Nephron (organoid): ENCODE data around the gene KIAA1671.
A peak's percentile ranks its signal among the peaks of the same experiment; 100 is the strongest.

Experiments used
- H3K27ac Mint-ChIP-seq, 3 experiments: 2 replicates each; pipeline ENCODE4 v1.8.0; 2020; ENCODE audit warnings: mixed read lengths in 3 of 3, mild to moderate bottlenecking in 2 of 3, moderate library complexity in 1 of 3
- H3K27me3 Mint-ChIP-seq: 2 replicates; pipeline ENCODE4 v1.8.0; 2021; ENCODE audit warnings: low read depth, mild to moderate bottlenecking, moderate library complexity, mixed read lengths
- H3K36me3 Mint-ChIP-seq: 2 replicates; pipeline ENCODE4 v1.8.0; 2020; ENCODE audit warnings: low read depth, mixed read lengths
- H3K4me1 Mint-ChIP-seq: 2 replicates; pipeline ENCODE4 v1.8.0; 2020; ENCODE audit warnings: mixed read lengths
- H3K4me3 Mint-ChIP-seq, 3 experiments: 2 replicates each; pipeline ENCODE4 v1.8.0; 2020; ENCODE audit warnings: mild to moderate bottlenecking in 3 of 3, mixed read lengths in 3 of 3, moderate library complexity in 2 of 3
- H3K9me3 Mint-ChIP-seq: 2 replicates; pipeline ENCODE4 v1.8.0; 2020; ENCODE audit warnings: mixed read lengths
- CTCF ChIP-seq, 3 experiments: fragments of 200-600 bp; sonication (generic); IDR thresholded peaks; one replicate each; pipeline ENCODE4 v1.5.0; 2021; ENCODE audit warnings: antibody characterized with exemption in 3 of 3; ENCODE audit not compliant: unreplicated experiment in 3 of 3

KIAA1671 gene

GRCh38 chr22:24938741-24939341 lies 13.7 kb upstream of the KIAA1671 start:
- H3K27ac Mint-ChIP-seq, result no peak overlapping the region
- no peaks in the 10 kb centered on the region for H3K36me3 Mint-ChIP-seq
- TF ChIP-seq CTCF (IDR thresholded peaks at IDR 0.05; ENCODE audit: unreplicated experiment in 3 of 3), result peak; percentile 72 to 75 (median 75)
- no peak overlapping the region for H3K4me3 Mint-ChIP-seq
- H3K4me1 Mint-ChIP-seq, result no peaks in the 10 kb centered on the region
- H3K27me3 Mint-ChIP-seq, result peaks cover 11% of the 10 kb centered on the region
- no peaks in the 10 kb centered on the region for H3K9me3 Mint-ChIP-seq

- Mint-ChIP-seq H3K4me1 (no peaks in the 10 kb centered on the region), H3K36me3 (no peaks in the 10 kb centered on the region), H3K9me3 (no peaks in the 10 kb centered on the region), H3K27ac (no peak overlapping the region), H3K4me3 (no peak overlapping the region), H3K27me3 (peaks cover 15% of the 10 kb centered on the region)
- TF ChIP-seq CTCF (IDR thresholded peaks at IDR 0.05; ENCODE audit: unreplicated experiment in 3 of 3), result no peak
Observed at GRCh38 chr22:24942301-24942700, 10.2 kb upstream of the KIAA1671 start.

GRCh38 chr22:24944217-24944937 lies 8.1 kb upstream of the KIAA1671 start:
- no peaks in the 10 kb centered on the region for H3K4me1 Mint-ChIP-seq
- no peaks in the 10 kb centered on the region for H3K36me3 Mint-ChIP-seq
- no peaks in the 10 kb centered on the region for H3K9me3 Mint-ChIP-seq
- H3K27me3 Mint-ChIP-seq, result peaks cover 14% of the 10 kb centered on the region
- H3K27ac Mint-ChIP-seq, result no peak overlapping the region
- no peak overlapping the region for H3K4me3 Mint-ChIP-seq
- TF ChIP-seq CTCF (IDR thresholded peaks at IDR 0.05; ENCODE audit: unreplicated experiment in 3 of 3), result no peak

GRCh38 chr22:24945430-24945829 lies 7.1 kb upstream of the KIAA1671 start:
- TF ChIP-seq CTCF (IDR thresholded peaks at IDR 0.05; ENCODE audit: unreplicated experiment in 3 of 3), result no peak
- no peaks in the 10 kb centered on the region for H3K36me3 Mint-ChIP-seq
- no peak overlapping the region for H3K4me3 Mint-ChIP-seq
- no peak overlapping the region for H3K27ac Mint-ChIP-seq
- H3K27me3 Mint-ChIP-seq, result peaks cover 14% of the 10 kb centered on the region
- no peaks in the 10 kb centered on the region for H3K9me3 Mint-ChIP-seq
- peaks cover 5% of the 10 kb centered on the region for H3K4me1 Mint-ChIP-seq

- Mint-ChIP-seq H3K27ac (no peak overlapping the region), H3K4me1 (peaks cover 8% of the 10 kb centered on the region), H3K4me3 (no peak overlapping the region), H3K36me3 (no peaks in the 10 kb centered on the region), H3K27me3 (peaks cover 18% of the 10 kb centered on the region), H3K9me3 (no peaks in the 10 kb centered on the region)
- no peak for TF ChIP-seq CTCF (IDR thresholded peaks at IDR 0.05; ENCODE audit: unreplicated experiment in 3 of 3)
Observed at GRCh38 chr22:24947383-24947782, 5.1 kb upstream of the KIAA1671 start.

- no peak overlapping the region for H3K27ac Mint-ChIP-seq
- TF ChIP-seq CTCF (IDR thresholded peaks at IDR 0.05; ENCODE audit: unreplicated experiment in 3 of 3), result no peak
- no peaks in the 10 kb centered on the region for H3K36me3 Mint-ChIP-seq
- H3K9me3 Mint-ChIP-seq, result no peaks in the 10 kb centered on the region
- H3K4me1 Mint-ChIP-seq, result peaks cover 8% of the 10 kb centered on the region
- H3K27me3 Mint-ChIP-seq, result peaks cover 13% of the 10 kb centered on the region
- peak overlapping the region in 2 of 3 experiments; percentile 10 to 12 for H3K4me3 Mint-ChIP-seq
Observed at GRCh38 chr22:24947881-24948280, 4.6 kb upstream of the KIAA1671 start.
